HG02884 (cell line): ENCODE measurements around the gene GALT.
"Not testable (repeated sequence)": the region's sequence is repeated elsewhere in the genome, so short reads cannot be mapped to it uniquely, and the experiment has no call there.

Source experiments
- ATAC-seq: cut with Tn5 transposase; IDR thresholded peaks from one replicate; pipeline ENCODE4 v1.9.1; 2021; ENCODE audit warnings: mild to moderate bottlenecking, moderate library complexity; ENCODE audit not compliant: unreplicated experiment

GALT gene

DNA sequence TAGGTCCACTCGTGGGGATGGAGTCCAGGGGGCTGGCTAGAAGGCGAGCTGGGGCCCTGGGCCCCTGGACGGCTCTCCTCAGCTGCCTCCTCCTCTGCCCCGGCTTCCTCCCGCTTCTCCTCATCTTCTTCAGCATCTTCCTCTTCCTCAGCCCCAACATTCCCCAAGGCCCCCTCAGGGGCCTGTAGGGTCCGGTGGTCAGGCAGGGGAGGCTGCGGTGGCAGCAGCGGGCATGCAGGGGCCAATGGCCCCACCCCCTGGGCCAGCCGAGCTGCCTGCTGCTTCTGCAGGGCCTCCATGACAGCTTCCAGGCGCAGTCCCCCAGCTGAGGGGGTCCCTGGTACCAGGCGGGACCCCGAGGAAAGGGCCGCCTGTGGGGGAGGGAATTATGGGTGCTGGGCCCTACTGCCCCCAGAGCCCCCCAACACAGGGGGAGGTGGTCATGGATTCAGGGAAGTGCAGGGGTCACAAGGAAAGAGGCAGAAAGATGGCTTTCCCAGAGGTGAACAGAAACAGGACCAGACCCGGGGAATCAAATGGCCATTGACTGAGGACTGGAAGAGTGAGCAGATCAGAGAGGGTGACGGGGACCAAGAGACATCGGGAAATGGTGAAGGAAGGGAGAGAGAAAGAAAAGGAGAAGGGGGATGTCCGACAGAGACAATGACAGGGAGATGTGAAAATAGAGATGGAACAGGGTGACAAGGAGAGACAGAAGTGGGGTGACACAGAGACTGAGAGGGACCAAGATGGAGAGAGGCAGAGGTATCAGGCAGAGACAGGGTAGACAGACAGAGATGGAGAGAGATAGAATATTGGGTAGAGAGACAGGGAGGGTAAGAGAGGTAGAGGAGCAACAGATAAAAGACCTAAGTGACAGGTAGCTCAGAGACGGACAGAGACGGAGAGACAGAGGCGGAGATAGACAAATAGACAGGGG lies 18.5 kb upstream of the GALT start:
- no peak for ATAC-seq

GRCh38 chr9:34628656-34629490 lies 17.6 kb upstream of the GALT start, which contains the start of gene ARID3C:
Gene ARID3C, minus strand, starts transcription at chr9:34629066. Its CDS starts 1,052 bp downstream, at chr9:34628014.
- no peak for ATAC-seq

DNA sequence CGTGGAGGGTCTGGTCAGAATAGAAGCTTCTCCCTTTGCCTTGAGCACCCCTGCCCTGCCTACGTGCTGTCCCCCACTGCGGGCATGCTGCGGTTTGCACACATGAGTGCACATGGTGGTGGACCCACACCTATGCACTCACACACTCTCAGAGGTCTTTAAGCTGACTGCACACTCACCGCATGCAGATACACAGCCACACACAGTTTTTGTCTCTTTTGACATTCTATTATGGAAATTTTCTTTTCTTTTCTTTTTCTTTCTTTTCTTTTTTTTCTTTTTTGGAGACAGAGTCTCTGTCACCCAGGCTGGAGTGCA lies 17.0 kb upstream of the GALT start:
- no peak for ATAC-seq

GRCh38 chr9:34630402-34631154 lies 15.9 kb upstream of the GALT start:
- no peak for ATAC-seq

DNA sequence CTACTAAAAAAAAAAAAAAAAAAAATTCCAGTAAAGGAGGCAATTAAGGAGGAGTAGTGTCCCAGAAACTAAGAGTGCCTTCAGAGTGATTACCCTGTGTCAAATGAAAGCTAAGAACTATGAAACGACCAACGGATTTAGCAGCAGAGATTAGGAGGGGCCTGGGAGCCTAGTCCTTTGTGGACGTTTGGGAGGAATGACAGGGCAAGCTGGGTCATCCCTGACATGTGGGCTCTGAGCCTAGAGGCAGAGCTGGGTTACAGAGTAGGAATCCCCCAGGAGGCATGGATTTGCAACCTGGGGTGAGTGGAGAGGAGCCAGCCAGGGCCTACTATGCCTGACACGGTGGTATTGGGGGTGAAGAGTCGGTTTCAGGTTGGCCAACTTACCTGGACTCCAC lies 13.3 kb upstream of the GALT start:
- no peak for ATAC-seq

GRCh38 chr9:34633851-34634550 lies 12.5 kb upstream of the GALT start:
- ATAC-seq: no peak

GRCh38 chr9:34634551-34635248 lies 11.8 kb upstream of the GALT start:
- ATAC-seq: no peak

- no peak for ATAC-seq
These were observed 10.9 kb upstream of the GALT start for GRCh38 chr9:34635556-34635955.

DNA sequence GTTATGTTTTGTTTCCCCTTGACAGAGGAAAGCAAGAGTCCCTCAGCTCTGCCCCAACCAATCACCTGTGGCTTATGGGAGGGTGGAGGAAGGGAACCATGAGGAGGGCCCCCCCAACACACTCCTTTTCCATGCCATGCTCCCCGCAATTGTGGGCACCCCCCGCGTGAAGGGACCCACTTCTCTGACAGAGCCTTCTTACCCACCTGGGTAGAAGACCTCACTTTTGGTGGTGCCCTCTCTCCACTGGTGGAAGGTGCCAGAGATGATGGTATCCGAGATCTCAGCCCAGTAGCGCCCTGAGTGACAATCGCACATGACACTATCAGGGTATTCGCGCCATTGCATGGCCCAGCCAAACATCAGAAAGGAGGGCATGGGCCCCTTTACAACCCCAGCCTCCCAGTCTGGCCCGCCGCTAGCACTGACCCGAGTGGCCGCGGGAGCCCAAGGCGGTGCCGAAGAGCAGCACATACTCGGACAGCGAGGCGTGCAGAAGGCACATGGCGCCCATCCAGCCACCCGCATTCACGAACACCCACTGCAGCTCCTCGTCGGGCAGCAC lies 9.6 kb upstream of the GALT start:
- ATAC-seq: no peak

DNA sequence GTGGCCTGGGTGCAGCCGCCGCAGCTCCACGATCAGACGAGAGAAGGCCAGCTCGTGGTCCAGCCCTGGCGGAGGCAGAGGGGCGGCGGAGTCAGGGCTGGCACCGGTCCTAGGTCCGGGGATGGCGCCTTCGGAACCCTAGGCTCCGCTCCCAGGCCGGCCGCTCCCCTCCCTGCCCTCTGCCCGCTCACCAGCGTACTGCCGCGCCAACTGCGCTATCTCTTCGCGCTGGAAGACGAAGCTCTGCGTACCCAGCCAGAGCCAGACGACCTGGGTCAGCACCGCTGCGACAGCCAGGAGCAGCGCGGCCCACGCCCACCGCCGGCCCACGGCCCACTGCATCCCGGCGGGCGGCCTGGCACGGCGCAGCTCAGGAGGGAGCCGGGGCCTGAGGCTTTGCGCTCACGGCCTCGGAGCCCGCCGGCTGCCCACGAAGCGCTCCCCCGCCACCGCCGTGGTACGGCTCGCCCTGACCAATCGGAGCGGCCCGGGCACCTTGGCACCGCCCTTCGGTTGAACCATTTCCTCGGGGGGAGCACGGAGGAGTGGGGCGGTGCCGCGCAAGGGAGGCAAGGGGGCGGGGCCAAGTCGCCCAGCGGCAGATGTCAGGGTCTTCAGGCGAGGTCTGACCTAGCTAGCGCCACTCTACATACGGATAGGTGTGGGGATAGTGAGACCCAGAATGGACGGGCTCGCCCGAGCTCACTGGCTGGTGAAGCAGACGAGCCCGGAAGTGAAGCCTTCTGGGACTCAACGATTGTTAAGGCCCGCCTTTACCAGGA lies 8.9 kb upstream of the GALT start, which contains the start of gene SIGMAR1:
SIGMAR1 (minus strand) TSS at position 432 of the 782 bp plus-strand sequence; CDS start at position 342, 90 bp downstream.
- ATAC-seq: peak; percentile 91

DNA sequence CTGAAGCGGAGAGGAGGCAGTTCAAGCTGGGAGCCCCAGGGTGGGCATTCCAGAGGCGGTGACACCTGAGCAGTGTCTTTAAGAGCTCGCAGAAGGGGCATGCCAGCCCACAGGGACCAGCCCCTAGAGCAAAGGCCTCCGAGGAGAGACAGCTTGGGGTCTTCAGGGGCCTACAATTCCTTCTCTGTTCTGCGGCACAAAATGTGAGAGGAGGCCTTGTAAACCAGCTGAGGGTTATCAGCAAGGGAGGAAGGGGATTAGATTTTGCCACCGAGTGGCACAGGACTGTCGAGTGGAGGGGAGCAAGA lies 8.4 kb upstream of the GALT start:
- no peak for ATAC-seq

DNA sequence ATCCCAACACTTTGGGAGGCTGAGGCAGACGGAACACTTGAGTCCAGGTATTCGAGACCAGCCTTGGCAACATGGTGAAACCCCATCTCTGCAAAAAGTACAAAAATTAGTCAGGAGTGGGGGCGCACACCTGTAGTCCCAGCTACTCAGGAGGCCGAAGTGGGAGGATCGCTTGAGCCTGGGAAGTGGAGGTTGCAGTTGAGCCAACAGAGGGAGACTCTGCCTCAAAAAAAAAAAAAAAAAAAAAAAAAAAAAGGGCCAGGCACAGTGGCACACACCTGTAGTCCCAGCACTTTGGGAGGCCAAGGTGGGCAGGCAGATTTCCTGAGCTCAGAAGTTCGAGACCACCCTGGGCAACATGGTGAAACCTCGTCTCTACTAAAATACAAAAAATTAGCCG lies 7.2 kb upstream of the GALT start:
- not testable (repeated sequence) for ATAC-seq

GRCh38 chr9:34642679-34643078 lies 3.8 kb upstream of the GALT start:
- no peak for ATAC-seq

DNA sequence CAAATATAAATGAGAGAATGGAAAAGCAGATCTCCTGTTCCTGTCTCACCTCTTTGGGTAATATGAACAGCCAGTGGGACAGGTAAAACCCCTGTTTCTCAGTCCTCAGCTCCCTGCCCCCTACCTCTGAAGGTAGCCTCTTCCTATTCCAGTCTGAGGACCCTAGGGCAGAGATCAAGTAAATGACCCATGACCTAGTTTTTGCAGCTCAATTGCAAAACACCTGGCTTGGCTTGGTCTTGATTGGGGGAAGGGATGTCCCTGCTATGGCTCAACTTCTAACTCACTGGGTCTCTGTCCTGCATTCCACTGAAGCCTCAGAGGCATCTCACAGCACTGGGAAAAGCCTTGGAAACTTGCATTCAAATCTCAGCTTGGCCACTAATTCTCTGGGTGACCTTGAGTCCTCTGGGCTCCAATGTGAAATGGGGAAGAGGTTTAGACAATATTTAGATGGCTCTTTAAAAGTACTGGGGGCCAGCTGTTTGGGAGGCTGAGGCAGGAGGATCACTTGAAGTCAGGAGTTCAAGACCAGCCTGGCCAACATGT lies 1.6 kb upstream of the GALT start:
- ATAC-seq: no peak

DNA sequence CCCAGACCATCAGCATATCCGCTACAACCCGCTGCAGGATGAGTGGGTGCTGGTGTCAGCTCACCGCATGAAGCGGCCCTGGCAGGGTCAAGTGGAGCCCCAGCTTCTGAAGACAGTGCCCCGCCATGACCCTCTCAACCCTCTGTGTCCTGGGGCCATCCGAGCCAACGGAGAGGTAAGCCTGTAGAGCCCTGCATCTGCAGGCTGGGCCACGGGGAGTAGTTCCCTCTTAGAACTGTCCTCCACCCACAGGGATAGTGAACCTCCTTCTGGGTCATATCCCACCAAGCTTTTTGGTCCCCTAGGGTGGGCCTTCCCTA lies 569 bp downstream of the GALT start:
- no peak for ATAC-seq

DNA sequence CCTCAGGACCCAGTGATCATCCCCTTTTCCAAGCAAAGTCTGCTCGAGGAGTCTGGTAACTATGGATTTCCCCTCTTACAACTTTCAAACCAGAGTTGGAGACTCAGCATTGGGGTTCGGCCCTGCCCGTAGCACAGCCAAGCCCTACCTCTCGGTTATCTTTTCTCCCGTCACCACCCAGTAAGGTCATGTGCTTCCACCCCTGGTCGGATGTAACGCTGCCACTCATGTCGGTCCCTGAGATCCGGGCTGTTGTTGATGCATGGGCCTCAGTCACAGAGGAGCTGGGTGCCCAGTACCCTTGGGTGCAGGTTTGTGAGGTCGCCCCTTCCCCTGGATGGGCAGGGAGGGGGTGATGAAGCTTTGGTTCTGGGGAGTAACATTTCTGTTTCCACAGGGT lies 1.2 kb downstream of the GALT start:
- no peak for ATAC-seq

GRCh38 chr9:34648673-34649072 lies 2.2 kb downstream of the GALT start:
- ATAC-seq: no peak

DNA sequence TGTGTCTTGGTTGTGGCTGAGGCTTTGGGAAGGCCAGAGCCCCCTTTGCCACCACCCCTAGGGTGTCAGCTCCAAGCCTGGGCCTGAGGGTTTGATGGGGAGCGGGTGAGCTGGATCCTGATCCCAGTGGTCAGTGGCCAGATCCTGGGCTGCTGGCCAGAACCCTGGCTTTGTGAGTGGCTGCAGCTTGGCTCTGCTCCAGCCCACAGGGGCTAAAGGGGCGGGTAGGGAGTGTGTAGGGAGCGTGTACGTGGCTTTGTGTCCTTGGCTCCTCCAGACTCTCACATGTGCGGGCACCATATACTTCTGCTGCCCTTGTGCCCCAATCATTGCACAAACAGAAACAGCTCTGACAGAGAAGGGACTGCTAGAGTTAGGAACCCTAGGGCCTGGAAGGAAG lies 4.3 kb downstream of the GALT start:
- ATAC-seq: no peak

DNA sequence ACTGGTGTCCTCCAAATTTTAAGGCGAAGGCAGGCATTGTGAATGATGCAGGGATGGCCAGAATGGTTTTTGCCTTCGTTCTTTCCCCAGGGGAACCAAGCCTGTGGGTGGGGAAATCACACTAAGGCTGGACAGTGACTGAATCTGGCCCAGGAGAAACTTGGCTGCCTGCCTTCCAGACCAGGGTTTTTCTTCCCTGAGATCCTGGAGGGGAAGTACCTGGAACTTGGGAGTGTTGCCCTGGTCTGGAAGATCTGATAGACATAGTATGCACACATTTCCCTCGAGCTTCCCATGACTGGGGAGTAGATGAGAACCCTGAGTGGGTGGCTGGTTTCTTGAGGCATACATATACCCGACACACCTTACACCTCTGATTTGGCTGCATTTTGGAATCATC lies 4.8 kb downstream of the GALT start:
- ATAC-seq: no peak
